Adrenal gland (tissue), 12 donors: ENCODE data around the gene APBB2. TPM values are rescaled to one million over a fixed set of nuclear protein-coding genes. Genes with fewer than 3 reads are reported as not detected.

Experiments used
- DNase-seq, 7 donors: peaks; one replicate each; pipeline ENCODE4 v3.0.0-alpha.2; 2019 to 2020
- H3K27ac ChIP-seq, 5 donors: fragments of 200-600 bp; sonication (generic) in 4 of 5; 1 replicate in 3 of 5; 2 replicates in 2 of 5; pipeline versions ENCODE4 v1.5.1 to v1.8.0; 2016 to 2020; ENCODE audit warnings: mild to moderate bottlenecking in 1 of 5
- H3K27me3 ChIP-seq: fragments of 200-600 bp; 2 replicates; pipeline ENCODE4 v1.8.0; 2021
- H3K36me3 ChIP-seq, 2 donors: fragments of 200-600 bp; replicated peaks in 1 of 2; 1 replicate in 1 of 2; 2 replicates in 1 of 2; pipeline versions ENCODE4 v1.5.1 to v1.8.0; 2018 to 2022
- H3K4me1 ChIP-seq, 2 donors: fragments of 200-600 bp; replicated peaks in 1 of 2; 1 replicate in 1 of 2; 2 replicates in 1 of 2; pipeline versions ENCODE4 v1.5.1 to v1.8.0; 2018 to 2021
- H3K4me3 ChIP-seq, 4 donors: fragments of 200-600 bp; sonication (generic) in 3 of 4; one replicate each; pipeline ENCODE4 v1.5.1; 2016 to 2018
- H3K9me3 ChIP-seq, 3 donors: fragments of 200-600 bp; sonication (generic) in 1 of 3; replicated peaks in 1 of 3; 1 replicate in 2 of 3; 2 replicates in 1 of 3; pipeline versions ENCODE4 v1.5.1 to v1.8.0; 2016 to 2021
- POLR2A ChIP-seq, 2 donors: fragments of 450-650 bp; IDR thresholded peaks; one replicate each; pipeline ENCODE4 v1.6.1; 2017; ENCODE audit warnings: antibody characterized with exemption in 2 of 2, mild to moderate bottlenecking in 2 of 2, moderate library complexity in 1 of 2
- WGBS, 4 donors: extraction: QIAGEN DNeasy Blood & Tissue Kit in 2 of 4; methylation state at CpG; one replicate each; pipeline versions ENCODE4 v1.1.5 to v1.1.7; 2013 to 2017; 5-methylcytosine and 5-hydroxymethylcytosine counted together
- intact Hi-C, 2 donors: fragments of 100-400 bp; cut with DNase I; formaldehyde crosslinking; loops; one replicate each; pipeline versions ENCODE4 v1.14.1 to v1.15.0; 2022 to 2023
- polyA plus RNA-seq, 3 donors: library from polyadenylated mRNA; stranded (reverse); fragments of 200-250 nt in 2 of 3; fragments of 350-450 nt in 1 of 3; fragmentation: Illumina TruSeq in 1 of 3; extraction: RNeasy Lipid Tissue Mini Kit (QIAGEN cat#74804) in 1 of 3; gene quantifications; one replicate each; pipeline ENCODE4 v1.2.3, GENCODE V29; 2013 to 2014
- total RNA-seq, 9 donors: library from RNA; depleted of rRNA in 4 of 9; stranded (reverse); fragments of >200 nt in 4 of 9; fragments of 120-200 nt in 1 of 9; fragmentation: NEBNext Ultra II Directional in 1 of 9; extraction: Animal tissue kit (Norgen Biotek cat#: 25700) in 1 of 9; gene quantifications; one replicate each; pipeline versions ENCODE4 v1.1.0 to v1.2.4, GENCODE V29; 2013 to 2023
- TF ChIP-seq, protein P1 (sequence below), 6 experiments: fragments of 450-650 bp in 4 of 6; fragments of 200-600 bp in 2 of 6; sonication (generic) in 1 of 6; IDR thresholded peaks; 1 replicate in 5 of 6; 2 replicates in 1 of 6; pipeline versions ENCODE4 v1.5.1 to v1.8.0; 2016 to 2021; ENCODE audit warnings: antibody characterized with exemption in 6 of 6, mild to moderate bottlenecking in 2 of 6, moderate library complexity in 1 of 6
- donor health status: healthy with polysubstance abuse.
- donor health status: Bipolar disorder and iron deficiency.
- donor health status: DM: yes; HTN: yes; CAD: no.
- donor health status: DM: no; HTN: no; CAD: no.
- donor health status: DM: no; HTN: no; CAD: no.
- donor health status: DM: yes; HTN: yes; CAD: no.

APBB2 gene
- total and polyA plus RNA-seq, 12 donors, result 12.4 to 135 (median 39.7) TPM

DNA sequence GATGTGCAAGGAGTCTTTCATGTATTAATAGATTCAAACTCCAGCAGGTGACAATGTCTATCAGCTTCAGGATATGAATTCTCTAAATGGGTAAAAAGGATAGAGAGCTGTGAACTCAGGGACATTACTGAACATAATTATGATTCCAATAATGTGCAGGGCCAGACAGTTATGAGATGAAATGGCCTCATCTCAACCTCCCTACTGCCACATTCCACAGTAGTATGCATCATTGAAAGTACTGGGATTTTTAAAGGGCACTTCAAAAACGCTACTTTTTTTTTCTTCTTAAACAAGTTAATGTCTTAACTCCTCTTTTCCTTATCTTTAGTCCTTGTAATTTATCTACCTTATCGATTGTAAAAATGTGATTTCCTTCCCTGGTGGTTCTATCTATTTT, 202.0 kb downstream of the APBB2 start:
- no peak overlapping the region for H3K4me3 ChIP-seq
- WGBS, 4 donors, result 24 to 34% (median 31%) methylated on average over 2 of the region's 2 CpGs
- H3K27ac ChIP-seq, result no peak overlapping the region
- H3K4me1 ChIP-seq, result no peaks in the 10 kb centered on the region
- no peak for DNase-seq
- H3K27me3 ChIP-seq, result no peaks in the 10 kb centered on the region
- H3K9me3 ChIP-seq, result no peaks in the 10 kb centered on the region
- H3K36me3 ChIP-seq, result no peaks in the 10 kb centered on the region
- TF ChIP-seq, protein P1, sequence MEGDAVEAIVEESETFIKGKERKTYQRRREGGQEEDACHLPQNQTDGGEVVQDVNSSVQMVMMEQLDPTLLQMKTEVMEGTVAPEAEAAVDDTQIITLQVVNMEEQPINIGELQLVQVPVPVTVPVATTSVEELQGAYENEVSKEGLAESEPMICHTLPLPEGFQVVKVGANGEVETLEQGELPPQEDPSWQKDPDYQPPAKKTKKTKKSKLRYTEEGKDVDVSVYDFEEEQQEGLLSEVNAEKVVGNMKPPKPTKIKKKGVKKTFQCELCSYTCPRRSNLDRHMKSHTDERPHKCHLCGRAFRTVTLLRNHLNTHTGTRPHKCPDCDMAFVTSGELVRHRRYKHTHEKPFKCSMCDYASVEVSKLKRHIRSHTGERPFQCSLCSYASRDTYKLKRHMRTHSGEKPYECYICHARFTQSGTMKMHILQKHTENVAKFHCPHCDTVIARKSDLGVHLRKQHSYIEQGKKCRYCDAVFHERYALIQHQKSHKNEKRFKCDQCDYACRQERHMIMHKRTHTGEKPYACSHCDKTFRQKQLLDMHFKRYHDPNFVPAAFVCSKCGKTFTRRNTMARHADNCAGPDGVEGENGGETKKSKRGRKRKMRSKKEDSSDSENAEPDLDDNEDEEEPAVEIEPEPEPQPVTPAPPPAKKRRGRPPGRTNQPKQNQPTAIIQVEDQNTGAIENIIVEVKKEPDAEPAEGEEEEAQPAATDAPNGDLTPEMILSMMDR (IDR thresholded peaks at IDR 0.05), result no peak
- TF ChIP-seq POLR2A (IDR thresholded peaks at IDR 0.05), result no peak
- intact Hi-C loops, result no loop called here

DNA sequence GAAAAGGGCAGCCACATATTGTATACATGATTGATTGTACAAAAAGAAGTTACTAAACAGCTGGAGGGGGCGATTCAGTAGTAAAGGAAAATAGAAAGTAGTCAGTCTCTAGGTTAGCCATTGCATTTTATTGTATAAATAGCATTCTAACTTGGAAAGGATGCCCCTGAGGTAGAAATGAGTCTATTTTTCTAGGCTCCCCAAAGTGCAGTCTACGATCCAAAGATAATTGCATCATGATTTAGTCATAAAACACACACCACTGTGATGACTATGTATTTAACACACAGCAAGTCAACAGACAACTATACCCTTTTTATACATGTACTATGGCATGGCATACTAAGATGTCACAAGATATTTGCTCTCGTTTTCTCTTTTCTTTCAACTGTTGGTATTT, 204.9 kb downstream of the APBB2 start:
- intact Hi-C loops, result no loop called here
- Histone ChIP-seq H3K36me3 (no peaks in the 10 kb centered on the region), H3K9me3 (no peaks in the 10 kb centered on the region), H3K27ac (no peak overlapping the region), H3K27me3 (no peaks in the 10 kb centered on the region), H3K4me3 (no peak overlapping the region), H3K4me1 (no peaks in the 10 kb centered on the region)
- no peak for DNase-seq
- TF ChIP-seq, protein P1 (IDR thresholded peaks at IDR 0.05), result no peak
- no peak for TF ChIP-seq POLR2A (IDR thresholded peaks at IDR 0.05)
- WGBS, 4 donors, result 64 to 73% (median 69%) methylated on average over 3 of the region's 3 CpGs

- no peaks in the 10 kb centered on the region for H3K4me1 ChIP-seq
- H3K36me3 ChIP-seq, result no peaks in the 10 kb centered on the region
- H3K9me3 ChIP-seq, result no peaks in the 10 kb centered on the region
- WGBS, 4 donors, result 91 to 96% (median 93%) methylated on average over 4 of the region's 4 CpGs
- intact Hi-C loops, result no loop called here
- H3K27ac ChIP-seq, result no peak overlapping the region
- no peak for TF ChIP-seq POLR2A (IDR thresholded peaks at IDR 0.05)
- TF ChIP-seq, protein P1 (IDR thresholded peaks at IDR 0.05), result no peak
- H3K4me3 ChIP-seq, result no peak overlapping the region
- no peaks in the 10 kb centered on the region for H3K27me3 ChIP-seq
- no peak for DNase-seq
Measured at GRCh38 chr4:41006141-41006540, 208.2 kb downstream of the APBB2 start.

- 75 to 91% (median 84%) methylated on average over 2 of the region's 2 CpGs for WGBS, 4 donors
- H3K27me3 ChIP-seq, result no peaks in the 10 kb centered on the region
- TF ChIP-seq POLR2A (IDR thresholded peaks at IDR 0.05), result no peak
- TF ChIP-seq, protein P1 (IDR thresholded peaks at IDR 0.05), result no peak
- H3K4me3 ChIP-seq, result no peak overlapping the region
- no peaks in the 10 kb centered on the region for H3K9me3 ChIP-seq
- no peaks in the 10 kb centered on the region for H3K4me1 ChIP-seq
- intact Hi-C loops, result no loop called here
- no peak overlapping the region for H3K27ac ChIP-seq
- no peaks in the 10 kb centered on the region for H3K36me3 ChIP-seq
- no peak for DNase-seq
Measured at GRCh38 chr4:41002309-41002708, 212.0 kb downstream of the APBB2 start.
